ENCODE results near the gene PRDX2. TPM values are rescaled to one million over a fixed set of nuclear protein-coding genes. Genes with fewer than 3 reads are reported as not detected.

The PRDX2 gene
- total and polyA plus RNA-seq, 10 of the 15 experiments (the other 5 are each of a cell fraction or from before 2014, with no cell fraction given): 93.0 to 812 (median 344) TPM

GRCh38 chr19:12789904-12790619 lies 11.5 kb downstream of the PRDX2 start (continued):
- TF ChIP-seq, protein P1, sequence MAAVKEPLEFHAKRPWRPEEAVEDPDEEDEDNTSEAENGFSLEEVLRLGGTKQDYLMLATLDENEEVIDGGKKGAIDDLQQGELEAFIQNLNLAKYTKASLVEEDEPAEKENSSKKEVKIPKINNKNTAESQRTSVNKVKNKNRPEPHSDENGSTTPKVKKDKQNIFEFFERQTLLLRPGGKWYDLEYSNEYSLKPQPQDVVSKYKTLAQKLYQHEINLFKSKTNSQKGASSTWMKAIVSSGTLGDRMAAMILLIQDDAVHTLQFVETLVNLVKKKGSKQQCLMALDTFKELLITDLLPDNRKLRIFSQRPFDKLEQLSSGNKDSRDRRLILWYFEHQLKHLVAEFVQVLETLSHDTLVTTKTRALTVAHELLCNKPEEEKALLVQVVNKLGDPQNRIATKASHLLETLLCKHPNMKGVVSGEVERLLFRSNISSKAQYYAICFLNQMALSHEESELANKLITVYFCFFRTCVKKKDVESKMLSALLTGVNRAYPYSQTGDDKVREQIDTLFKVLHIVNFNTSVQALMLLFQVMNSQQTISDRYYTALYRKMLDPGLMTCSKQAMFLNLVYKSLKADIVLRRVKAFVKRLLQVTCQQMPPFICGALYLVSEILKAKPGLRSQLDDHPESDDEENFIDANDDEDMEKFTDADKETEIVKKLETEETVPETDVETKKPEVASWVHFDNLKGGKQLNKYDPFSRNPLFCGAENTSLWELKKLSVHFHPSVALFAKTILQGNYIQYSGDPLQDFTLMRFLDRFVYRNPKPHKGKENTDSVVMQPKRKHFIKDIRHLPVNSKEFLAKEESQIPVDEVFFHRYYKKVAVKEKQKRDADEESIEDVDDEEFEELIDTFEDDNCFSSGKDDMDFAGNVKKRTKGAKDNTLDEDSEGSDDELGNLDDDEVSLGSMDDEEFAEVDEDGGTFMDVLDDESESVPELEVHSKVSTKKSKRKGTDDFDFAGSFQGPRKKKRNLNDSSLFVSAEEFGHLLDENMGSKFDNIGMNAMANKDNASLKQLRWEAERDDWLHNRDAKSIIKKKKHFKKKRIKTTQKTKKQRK (IDR thresholded peaks at IDR 0.05; ENCODE audit: low read depth, low read length): no peak
- TF ChIP-seq CUX1 (IDR thresholded peaks at IDR 0.05; ENCODE audit: insufficient replicate concordance, low read depth, low read length) (no peak), BCL11A (IDR thresholded peaks at IDR 0.05; ENCODE audit: low read depth, low read length) (no peak), CHD4 (IDR thresholded peaks at IDR 0.05) (no peak), MXI1 (IDR thresholded peaks at IDR 0.05; ENCODE audit: low read depth, low read length) (peak; percentile 96), ZZZ3 (IDR thresholded peaks at IDR 0.05; ENCODE audit: control insufficient read depth, insufficient read length, low read depth) (no peak), IRF5 (IDR thresholded peaks at IDR 0.05; ENCODE audit: borderline replicate concordance) (no peak), POLR2AphosphoS2 (IDR thresholded peaks at IDR 0.05; ENCODE audit: low read depth, low read length) (no peak; the same call in 1 of the 2 replicates), HSF1 (IDR thresholded peaks at IDR 0.05; ENCODE audit: low read depth, low read length) (no peak), NBN (IDR thresholded peaks at IDR 0.05) (peak; percentile 77), SREBF1 (IDR thresholded peaks at IDR 0.05; ENCODE audit: low read length) (peak; percentile 96), PML (IDR thresholded peaks at IDR 0.05; ENCODE audit: low read length) (no peak)
- TF ChIP-seq, protein P2, sequence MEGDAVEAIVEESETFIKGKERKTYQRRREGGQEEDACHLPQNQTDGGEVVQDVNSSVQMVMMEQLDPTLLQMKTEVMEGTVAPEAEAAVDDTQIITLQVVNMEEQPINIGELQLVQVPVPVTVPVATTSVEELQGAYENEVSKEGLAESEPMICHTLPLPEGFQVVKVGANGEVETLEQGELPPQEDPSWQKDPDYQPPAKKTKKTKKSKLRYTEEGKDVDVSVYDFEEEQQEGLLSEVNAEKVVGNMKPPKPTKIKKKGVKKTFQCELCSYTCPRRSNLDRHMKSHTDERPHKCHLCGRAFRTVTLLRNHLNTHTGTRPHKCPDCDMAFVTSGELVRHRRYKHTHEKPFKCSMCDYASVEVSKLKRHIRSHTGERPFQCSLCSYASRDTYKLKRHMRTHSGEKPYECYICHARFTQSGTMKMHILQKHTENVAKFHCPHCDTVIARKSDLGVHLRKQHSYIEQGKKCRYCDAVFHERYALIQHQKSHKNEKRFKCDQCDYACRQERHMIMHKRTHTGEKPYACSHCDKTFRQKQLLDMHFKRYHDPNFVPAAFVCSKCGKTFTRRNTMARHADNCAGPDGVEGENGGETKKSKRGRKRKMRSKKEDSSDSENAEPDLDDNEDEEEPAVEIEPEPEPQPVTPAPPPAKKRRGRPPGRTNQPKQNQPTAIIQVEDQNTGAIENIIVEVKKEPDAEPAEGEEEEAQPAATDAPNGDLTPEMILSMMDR (IDR thresholded peaks at IDR 0.05 in 2 of 3, conservative IDR thresholded peaks at IDR 0.05 in 1 of 3; ENCODE audit: control insufficient read depth in 2 of 3, extremely low read depth in 1 of 3, insufficient read depth in 1 of 3, low read depth in 3 of 3, low read length in 3 of 3): no peak

Data from GM12878 (cell line).